ENCODE measurements around the gene VCAN. TPM values are rescaled to one million over a fixed set of nuclear protein-coding genes. Genes with fewer than 3 reads are reported as not detected.

VCAN gene
- total RNA-seq, 4 donors from 2014 or later: 10.5 to 40.4 (median 16.6) TPM

DNA sequence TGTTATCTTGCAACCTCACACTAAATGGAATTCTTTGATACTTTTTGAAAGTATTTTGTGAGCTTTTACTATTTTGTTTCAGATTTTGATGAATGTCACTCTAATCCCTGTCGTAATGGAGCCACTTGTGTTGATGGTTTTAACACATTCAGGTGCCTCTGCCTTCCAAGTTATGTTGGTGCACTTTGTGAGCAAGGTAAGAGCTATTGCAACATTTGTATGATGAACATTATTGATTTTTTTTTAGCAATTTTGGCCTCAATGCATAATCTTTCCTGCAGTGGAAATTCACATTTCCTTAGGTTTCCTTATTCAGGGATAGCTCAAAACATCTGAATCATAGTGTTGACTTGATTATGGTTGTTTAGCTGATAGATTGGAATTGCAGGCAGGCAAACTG is 76.3 kb downstream of the VCAN start:
- no peaks in the 10 kb centered on the region for H3K9me3 ChIP-seq
- DNase-seq: no peak
- H3K4me1 ChIP-seq: no peaks in the 10 kb centered on the region
- no peak overlapping the region for H3K27ac ChIP-seq
- H3K36me3 ChIP-seq: no peaks in the 10 kb centered on the region
- TF ChIP-seq, protein P1, sequence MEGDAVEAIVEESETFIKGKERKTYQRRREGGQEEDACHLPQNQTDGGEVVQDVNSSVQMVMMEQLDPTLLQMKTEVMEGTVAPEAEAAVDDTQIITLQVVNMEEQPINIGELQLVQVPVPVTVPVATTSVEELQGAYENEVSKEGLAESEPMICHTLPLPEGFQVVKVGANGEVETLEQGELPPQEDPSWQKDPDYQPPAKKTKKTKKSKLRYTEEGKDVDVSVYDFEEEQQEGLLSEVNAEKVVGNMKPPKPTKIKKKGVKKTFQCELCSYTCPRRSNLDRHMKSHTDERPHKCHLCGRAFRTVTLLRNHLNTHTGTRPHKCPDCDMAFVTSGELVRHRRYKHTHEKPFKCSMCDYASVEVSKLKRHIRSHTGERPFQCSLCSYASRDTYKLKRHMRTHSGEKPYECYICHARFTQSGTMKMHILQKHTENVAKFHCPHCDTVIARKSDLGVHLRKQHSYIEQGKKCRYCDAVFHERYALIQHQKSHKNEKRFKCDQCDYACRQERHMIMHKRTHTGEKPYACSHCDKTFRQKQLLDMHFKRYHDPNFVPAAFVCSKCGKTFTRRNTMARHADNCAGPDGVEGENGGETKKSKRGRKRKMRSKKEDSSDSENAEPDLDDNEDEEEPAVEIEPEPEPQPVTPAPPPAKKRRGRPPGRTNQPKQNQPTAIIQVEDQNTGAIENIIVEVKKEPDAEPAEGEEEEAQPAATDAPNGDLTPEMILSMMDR (IDR thresholded peaks at IDR 0.05): no peak
- TF ChIP-seq POLR2A (IDR thresholded peaks at IDR 0.05): no peak
- H3K27me3 ChIP-seq: no peaks in the 10 kb centered on the region
- no peak overlapping the region for H3K4me3 ChIP-seq

DNA sequence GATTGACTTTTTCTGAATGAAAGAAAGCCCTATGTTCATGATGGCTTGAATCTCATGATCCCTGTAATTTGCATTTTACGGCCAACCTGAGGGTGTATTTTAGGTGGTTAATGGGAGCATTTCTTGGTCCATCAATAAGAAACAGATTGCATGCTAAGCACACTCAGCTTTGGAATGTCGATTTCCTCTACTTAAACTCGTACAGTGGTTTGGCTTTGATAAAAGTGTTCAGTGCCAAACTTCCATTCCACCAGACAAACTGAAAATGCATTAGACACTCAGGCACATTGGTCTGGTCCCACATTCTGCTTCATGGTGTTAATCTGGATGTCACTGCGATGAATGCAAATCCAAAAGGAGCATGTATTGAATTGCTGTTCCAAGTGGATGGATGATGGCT is 77.0 kb downstream of the VCAN start:
- no peaks in the 10 kb centered on the region for H3K27me3 ChIP-seq
- H3K4me3 ChIP-seq: no peak overlapping the region
- H3K36me3 ChIP-seq: no peaks in the 10 kb centered on the region
- TF ChIP-seq POLR2A (IDR thresholded peaks at IDR 0.05): no peak
- TF ChIP-seq, protein P1 (IDR thresholded peaks at IDR 0.05): no peak
- H3K4me1 ChIP-seq: no peaks in the 10 kb centered on the region
- DNase-seq: no peak
- no peak overlapping the region for H3K27ac ChIP-seq
- H3K9me3 ChIP-seq: no peaks in the 10 kb centered on the region

DNA sequence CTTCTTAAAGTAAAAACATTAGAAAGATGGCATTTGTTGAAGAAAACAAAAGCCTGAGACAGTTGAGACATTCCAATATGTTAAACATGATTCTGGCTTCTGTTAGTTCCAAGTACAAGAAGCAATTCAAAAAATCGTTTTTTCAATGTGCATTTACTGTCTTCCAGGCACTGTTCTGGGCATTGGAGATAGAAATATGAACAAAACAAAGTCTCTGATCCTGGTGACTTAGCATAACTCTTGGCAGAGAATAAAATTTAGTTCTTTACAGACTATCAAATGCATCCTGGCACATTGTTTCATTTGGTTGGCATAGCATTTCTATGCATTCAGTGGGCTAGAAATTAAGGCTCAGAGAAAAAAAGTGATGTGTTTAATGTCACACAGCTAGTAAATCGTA is 77.5 kb downstream of the VCAN start:
- no peaks in the 10 kb centered on the region for H3K36me3 ChIP-seq
- H3K27me3 ChIP-seq: no peaks in the 10 kb centered on the region
- H3K4me1 ChIP-seq: no peaks in the 10 kb centered on the region
- no peak overlapping the region for H3K4me3 ChIP-seq
- no peak for TF ChIP-seq POLR2A (IDR thresholded peaks at IDR 0.05)
- TF ChIP-seq, protein P1 (IDR thresholded peaks at IDR 0.05): no peak
- no peak overlapping the region for H3K27ac ChIP-seq
- DNase-seq: no peak
- H3K9me3 ChIP-seq: no peaks in the 10 kb centered on the region

DNA sequence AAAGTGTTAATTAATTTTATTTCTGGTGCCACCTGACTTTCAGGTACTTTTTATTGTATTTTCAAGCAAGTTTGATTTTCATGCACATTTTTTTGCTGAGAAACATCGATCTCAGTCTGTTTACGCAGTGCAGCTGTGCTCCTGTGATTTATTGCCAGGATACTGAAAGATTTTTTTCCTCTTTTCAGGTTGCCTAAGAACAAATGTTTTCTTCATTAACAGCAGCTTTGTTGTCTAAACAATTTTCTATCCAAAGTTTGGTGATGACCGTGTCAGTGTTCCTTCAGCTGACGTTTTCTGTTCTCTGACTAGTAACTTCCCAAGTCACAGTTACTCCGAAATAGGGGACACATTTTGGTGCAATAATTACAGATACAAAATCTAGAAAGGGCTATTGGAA is 78.1 kb downstream of the VCAN start:
- no peaks in the 10 kb centered on the region for H3K4me1 ChIP-seq
- DNase-seq: no peak
- H3K27me3 ChIP-seq: no peaks in the 10 kb centered on the region
- H3K9me3 ChIP-seq: no peaks in the 10 kb centered on the region
- TF ChIP-seq, protein P1 (IDR thresholded peaks at IDR 0.05): no peak
- TF ChIP-seq POLR2A (IDR thresholded peaks at IDR 0.05): no peak
- no peak overlapping the region for H3K4me3 ChIP-seq
- peak overlapping the region in 2 of 4 donors; percentile 8 to 43 for H3K27ac ChIP-seq
- no peaks in the 10 kb centered on the region for H3K36me3 ChIP-seq

DNA sequence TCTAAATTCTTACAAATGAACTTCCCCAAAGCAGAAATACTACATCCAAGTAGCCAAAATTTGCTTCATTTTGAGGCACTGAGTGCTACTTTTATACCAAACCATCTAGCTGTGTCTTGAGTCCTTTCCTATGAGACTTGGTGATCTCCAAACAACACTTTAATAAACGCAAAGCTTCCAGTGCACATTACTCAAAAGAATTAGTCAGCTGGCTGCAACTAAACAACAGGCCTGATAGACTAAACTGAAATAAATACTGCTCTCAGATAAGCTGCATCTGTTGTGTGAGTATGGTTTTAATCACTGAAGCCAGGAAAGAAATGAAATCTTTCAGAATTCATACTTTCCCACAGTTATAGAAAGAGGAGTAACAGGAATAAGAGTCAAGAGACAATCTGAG is 80.3 kb downstream of the VCAN start:
- Histone ChIP-seq H3K4me3 (no peak overlapping the region), H3K9me3 (no peaks in the 10 kb centered on the region), H3K4me1 (no peaks in the 10 kb centered on the region), H3K27me3 (no peaks in the 10 kb centered on the region), H3K36me3 (no peaks in the 10 kb centered on the region), H3K27ac (peak overlapping the region in 1 of 4 donors; percentile 10)
- DNase-seq: no peak
- no peak for TF ChIP-seq POLR2A (IDR thresholded peaks at IDR 0.05)
- TF ChIP-seq, protein P1 (IDR thresholded peaks at IDR 0.05): no peak

DNA sequence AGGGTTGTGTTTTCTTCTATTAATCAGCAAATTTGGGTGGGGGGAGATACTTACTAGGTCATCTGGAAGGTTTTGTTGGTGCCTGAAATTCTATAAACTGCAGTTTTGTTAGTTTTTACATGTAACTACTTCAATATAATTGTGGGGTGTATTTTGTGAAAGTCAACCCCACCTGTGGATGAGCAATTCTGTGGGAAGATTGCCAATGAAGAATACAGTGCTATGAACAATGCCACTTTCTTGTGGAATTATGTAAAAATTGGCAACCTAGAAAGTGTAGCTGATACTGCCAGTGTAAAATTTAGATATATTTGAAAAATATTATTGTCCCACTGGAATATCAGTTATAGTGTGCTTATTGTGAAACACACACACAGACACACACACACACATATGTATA is 80.7 kb downstream of the VCAN start:
- Histone ChIP-seq H3K9me3 (no peaks in the 10 kb centered on the region), H3K27me3 (no peaks in the 10 kb centered on the region), H3K36me3 (no peaks in the 10 kb centered on the region), H3K27ac (no peak overlapping the region), H3K4me1 (no peaks in the 10 kb centered on the region), H3K4me3 (no peak overlapping the region)
- TF ChIP-seq, protein P1 (IDR thresholded peaks at IDR 0.05): no peak
- no peak for TF ChIP-seq POLR2A (IDR thresholded peaks at IDR 0.05)
- DNase-seq: no peak

Data from Peyer's patch (tissue), 4 donors.